Fibroblast of lung (primary cell): Measurements from ENCODE around the gene JARID2. TPM values are rescaled to one million over a fixed set of nuclear protein-coding genes. Genes with fewer than 3 reads are reported as not detected.

ENCODE experiments used
- DNase-seq, 2 donors: peaks; one replicate each; pipeline versions ENCODE4 v3.0.0 to v3.0.0-alpha.2; 2010; ENCODE audit warnings: low read depth in 2 of 2
- H2AFZ ChIP-seq: 2 replicates; pipeline ENCODE4 v1.5.1; 2012; ENCODE audit warnings: low read length, control low read depth, inconsistent platforms
- H3K27ac ChIP-seq: 2 replicates; pipeline ENCODE4 v1.5.1; 2011; ENCODE audit warnings: low read length, control low read depth; ENCODE audit not compliant: insufficient read depth
- H3K27me3 ChIP-seq: 2 replicates; pipeline ENCODE4 v1.5.1; 2011; ENCODE audit warnings: mild to moderate bottlenecking, low read length; ENCODE audit not compliant: control insufficient read depth, insufficient read depth
- H3K36me3 ChIP-seq: 2 replicates; pipeline ENCODE4 v1.5.1; 2011; ENCODE audit warnings: low read length; ENCODE audit not compliant: control insufficient read depth, insufficient read depth
- H3K4me1 ChIP-seq: 2 replicates; pipeline ENCODE4 v1.5.1; 2011; ENCODE audit warnings: low read length; ENCODE audit not compliant: control insufficient read depth, insufficient read depth; ENCODE audit errors: extremely low read depth
- H3K4me2 ChIP-seq: 2 replicates; pipeline ENCODE4 v1.5.1; 2011; ENCODE audit warnings: low read length, control low read depth; ENCODE audit not compliant: insufficient read depth; ENCODE audit errors: extremely low read depth
- H3K4me3 ChIP-seq, 4 experiments: fragments of 200-600 bp in 1 of 4; sonication (generic) in 1 of 4; replicated peaks in 1 of 4; 2 replicates each; pipeline ENCODE4 v1.5.1; 2011 to 2016; ENCODE audit warnings: low read length in 4 of 4, low read depth in 3 of 4, mild to moderate bottlenecking in 3 of 4, control low read depth in 2 of 4, inconsistent platforms in 1 of 4, mixed read lengths in 1 of 4; ENCODE audit not compliant: insufficient read depth in 1 of 4; ENCODE audit errors: control extremely low read depth in 1 of 4
- H3K79me2 ChIP-seq: 2 replicates; pipeline ENCODE4 v1.5.1; 2012; ENCODE audit warnings: mild to moderate bottlenecking, low read length, inconsistent platforms; ENCODE audit not compliant: control insufficient read depth, insufficient read depth
- H3K9ac ChIP-seq: 2 replicates; pipeline ENCODE4 v1.5.1; 2011; ENCODE audit warnings: mild to moderate bottlenecking, low read length, control low read depth; ENCODE audit not compliant: insufficient read depth
- H3K9me3 ChIP-seq: 2 replicates; pipeline ENCODE4 v1.5.1; 2012; ENCODE audit warnings: low read depth, low read length; ENCODE audit not compliant: control insufficient read depth, insufficient read depth
- H4K20me1 ChIP-seq: 2 replicates; pipeline ENCODE4 v1.5.1; 2011; ENCODE audit warnings: low read length; ENCODE audit not compliant: control insufficient read depth, insufficient read depth; ENCODE audit errors: extremely low read depth
- EZH2 ChIP-seq: IDR thresholded peaks from 2 replicates; pipeline ENCODE4 v1.5.1; 2012; ENCODE audit warnings: low read length, control low read depth, mild to moderate bottlenecking; ENCODE audit errors: missing control alignments
- polyA plus RNA-seq, 2 donors: library from polyadenylated mRNA; depleted of rRNA in 1 of 2; stranded (reverse) in 1 of 2; unstranded in 1 of 2; fragments of >200 nt; gene quantifications; 2 replicates each; pipeline ENCODE4 v1.2.1, GENCODE V29; 2011 to 2012; ENCODE audit warnings: missing spikeins in 1 of 2
- total RNA-seq: library from RNA; depleted of rRNA; stranded (reverse); fragments of >200 nt; gene quantifications from 2 replicates; pipeline ENCODE4 v1.2.1, GENCODE V29; 2014
- TF ChIP-seq, protein P1 (sequence below), 2 donors: IDR thresholded peaks in 1 of 2; conservative IDR thresholded peaks in 1 of 2; 1 replicate in 1 of 2; 2 replicates in 1 of 2; pipeline ENCODE4 v1.5.1; 2011 to 2012; ENCODE audit warnings: low read length in 2 of 2, control low read depth in 1 of 2, inconsistent platforms in 1 of 2, low read depth in 1 of 2, mild to moderate bottlenecking in 1 of 2

JARID2 gene
- total and polyA plus RNA-seq, 2 donors (not counting 1 experiment from before 2014, with no cell fraction given), result 5.0 to 8.2 TPM

- no peak for DNase-seq
- Histone ChIP-seq H4K20me1 (no peaks in the 10 kb centered on the region), H3K9ac (no peak overlapping the region), H3K4me1 (peaks cover 2% of the 10 kb centered on the region), H3K27ac (no peak overlapping the region), H3K4me3 (no peak overlapping the region), H3K4me2 (no peak overlapping the region), H2AFZ (no peak overlapping the region), H3K79me2 (peaks cover 7% of the 10 kb centered on the region), H3K36me3 (no peaks in the 10 kb centered on the region), H3K9me3 (no peaks in the 10 kb centered on the region), H3K27me3 (no peaks in the 10 kb centered on the region)
- TF ChIP-seq, protein P1, sequence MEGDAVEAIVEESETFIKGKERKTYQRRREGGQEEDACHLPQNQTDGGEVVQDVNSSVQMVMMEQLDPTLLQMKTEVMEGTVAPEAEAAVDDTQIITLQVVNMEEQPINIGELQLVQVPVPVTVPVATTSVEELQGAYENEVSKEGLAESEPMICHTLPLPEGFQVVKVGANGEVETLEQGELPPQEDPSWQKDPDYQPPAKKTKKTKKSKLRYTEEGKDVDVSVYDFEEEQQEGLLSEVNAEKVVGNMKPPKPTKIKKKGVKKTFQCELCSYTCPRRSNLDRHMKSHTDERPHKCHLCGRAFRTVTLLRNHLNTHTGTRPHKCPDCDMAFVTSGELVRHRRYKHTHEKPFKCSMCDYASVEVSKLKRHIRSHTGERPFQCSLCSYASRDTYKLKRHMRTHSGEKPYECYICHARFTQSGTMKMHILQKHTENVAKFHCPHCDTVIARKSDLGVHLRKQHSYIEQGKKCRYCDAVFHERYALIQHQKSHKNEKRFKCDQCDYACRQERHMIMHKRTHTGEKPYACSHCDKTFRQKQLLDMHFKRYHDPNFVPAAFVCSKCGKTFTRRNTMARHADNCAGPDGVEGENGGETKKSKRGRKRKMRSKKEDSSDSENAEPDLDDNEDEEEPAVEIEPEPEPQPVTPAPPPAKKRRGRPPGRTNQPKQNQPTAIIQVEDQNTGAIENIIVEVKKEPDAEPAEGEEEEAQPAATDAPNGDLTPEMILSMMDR (conservative IDR thresholded peaks at IDR 0.05 in 1 of 2, IDR thresholded peaks at IDR 0.05 in 1 of 2; ENCODE audit: low read depth in 1 of 2, low read length in 2 of 2), result no peak
- TF ChIP-seq EZH2, result no peak
These were observed 91.7 kb downstream of the JARID2 start for GRCh38 chr6:15337582-15337981.

DNA sequence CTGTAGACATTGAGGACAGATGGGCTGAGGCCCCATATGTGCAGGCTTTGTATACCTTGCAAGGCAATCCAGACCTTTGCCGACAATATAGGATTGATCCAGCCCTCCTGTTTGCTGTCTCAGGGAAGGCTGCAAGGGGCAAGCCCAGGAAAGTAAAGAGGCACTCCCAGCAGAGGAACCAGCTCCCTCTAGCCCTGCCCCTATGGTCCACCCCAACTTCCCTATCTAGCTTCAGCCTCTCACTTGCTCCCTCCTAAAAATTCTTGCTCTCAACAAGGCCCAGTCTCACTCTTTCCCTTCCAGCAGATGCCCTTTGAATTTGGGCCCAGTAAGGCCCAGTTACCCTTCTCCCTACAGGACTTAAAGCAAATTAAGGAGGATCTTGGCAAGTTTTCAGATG is 92.6 kb downstream of the JARID2 start:
- Histone ChIP-seq H2AFZ (no peak overlapping the region), H3K4me2 (no peak overlapping the region), H3K36me3 (no peaks in the 10 kb centered on the region), H3K79me2 (peaks cover 8% of the 10 kb centered on the region), H3K4me1 (peaks cover 2% of the 10 kb centered on the region), H3K27ac (no peak overlapping the region), H3K9ac (no peak overlapping the region), H3K9me3 (no peaks in the 10 kb centered on the region), H3K27me3 (no peaks in the 10 kb centered on the region), H4K20me1 (no peaks in the 10 kb centered on the region), H3K4me3 (no peak overlapping the region)
- no peak for DNase-seq
- TF ChIP-seq, protein P1 (conservative IDR thresholded peaks at IDR 0.05 in 1 of 2, IDR thresholded peaks at IDR 0.05 in 1 of 2; ENCODE audit: low read depth in 1 of 2, low read length in 2 of 2), result no peak
- no peak for TF ChIP-seq EZH2

- TF ChIP-seq, protein P1 (conservative IDR thresholded peaks at IDR 0.05 in 1 of 2, IDR thresholded peaks at IDR 0.05 in 1 of 2; ENCODE audit: low read depth in 1 of 2, low read length in 2 of 2), result no peak
- TF ChIP-seq EZH2, result no peak
- Histone ChIP-seq H4K20me1 (no peaks in the 10 kb centered on the region), H3K4me3 (no peak overlapping the region), H3K9me3 (no peaks in the 10 kb centered on the region), H3K27ac (no peak overlapping the region), H3K4me1 (peaks cover 2% of the 10 kb centered on the region), H3K36me3 (no peaks in the 10 kb centered on the region), H2AFZ (no peak overlapping the region), H3K79me2 (peaks cover 8% of the 10 kb centered on the region), H3K9ac (no peak overlapping the region), H3K4me2 (no peak overlapping the region), H3K27me3 (no peaks in the 10 kb centered on the region)
- DNase-seq, result no peak
These were observed 93.2 kb downstream of the JARID2 start for GRCh38 chr6:15339081-15339480.
